GM12873 (cell line): ENCODE results near the gene SRSF9.

Experiments used
- TF ChIP-seq, protein P1 (sequence below): IDR thresholded peaks from 2 replicates; pipeline ENCODE4 v1.5.1; 2012; ENCODE audit warnings: low read depth, mild to moderate bottlenecking, moderate library complexity, low read length, control low read depth; ENCODE audit not compliant: insufficient read depth; ENCODE audit errors: missing control alignments

Gene SRSF9

GRCh38 chr12:120455302-120455701 is 14.2 kb downstream of the SRSF9 start:
- TF ChIP-seq, protein P1, sequence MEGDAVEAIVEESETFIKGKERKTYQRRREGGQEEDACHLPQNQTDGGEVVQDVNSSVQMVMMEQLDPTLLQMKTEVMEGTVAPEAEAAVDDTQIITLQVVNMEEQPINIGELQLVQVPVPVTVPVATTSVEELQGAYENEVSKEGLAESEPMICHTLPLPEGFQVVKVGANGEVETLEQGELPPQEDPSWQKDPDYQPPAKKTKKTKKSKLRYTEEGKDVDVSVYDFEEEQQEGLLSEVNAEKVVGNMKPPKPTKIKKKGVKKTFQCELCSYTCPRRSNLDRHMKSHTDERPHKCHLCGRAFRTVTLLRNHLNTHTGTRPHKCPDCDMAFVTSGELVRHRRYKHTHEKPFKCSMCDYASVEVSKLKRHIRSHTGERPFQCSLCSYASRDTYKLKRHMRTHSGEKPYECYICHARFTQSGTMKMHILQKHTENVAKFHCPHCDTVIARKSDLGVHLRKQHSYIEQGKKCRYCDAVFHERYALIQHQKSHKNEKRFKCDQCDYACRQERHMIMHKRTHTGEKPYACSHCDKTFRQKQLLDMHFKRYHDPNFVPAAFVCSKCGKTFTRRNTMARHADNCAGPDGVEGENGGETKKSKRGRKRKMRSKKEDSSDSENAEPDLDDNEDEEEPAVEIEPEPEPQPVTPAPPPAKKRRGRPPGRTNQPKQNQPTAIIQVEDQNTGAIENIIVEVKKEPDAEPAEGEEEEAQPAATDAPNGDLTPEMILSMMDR, result no peak

GRCh38 chr12:120453977-120454376 is 15.6 kb downstream of the SRSF9 start:
- TF ChIP-seq, protein P1, result peak; percentile 76

DNA sequence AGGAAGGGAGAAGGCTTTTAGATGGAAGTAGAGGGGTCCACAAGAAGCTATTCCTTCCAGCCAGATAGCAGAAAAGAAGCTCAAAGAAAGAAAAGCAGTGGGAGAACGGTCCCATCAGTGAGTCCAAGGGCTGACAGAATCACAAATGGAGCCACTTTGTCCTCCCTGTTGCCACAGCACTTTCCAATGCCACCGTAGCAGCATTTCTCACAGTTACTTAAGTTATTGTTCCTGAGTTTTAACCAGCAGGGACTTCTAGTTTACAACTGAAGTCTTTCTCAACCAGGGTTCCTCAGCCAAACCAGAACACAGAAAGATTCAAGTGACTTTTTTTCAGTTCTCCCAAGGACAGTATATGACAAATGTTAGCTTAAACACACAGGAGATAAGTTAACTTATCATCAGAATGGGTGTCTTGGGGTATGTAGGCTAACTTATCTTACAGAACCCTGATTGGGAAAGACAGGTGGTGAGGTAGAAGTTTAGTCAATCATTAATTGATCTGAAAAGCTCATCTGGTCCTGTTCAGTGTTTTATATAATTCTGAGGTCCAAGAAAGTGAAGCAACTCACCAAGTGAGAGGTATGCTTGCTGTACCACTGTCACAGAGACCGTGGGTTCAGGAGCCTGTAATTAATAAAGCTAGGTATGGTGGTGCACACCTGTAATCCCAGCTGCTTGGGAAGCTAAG is 16.3 kb downstream of the SRSF9 start:
- TF ChIP-seq, protein P1, result no peak

GRCh38 chr12:120447992-120448391 is 21.6 kb downstream of the SRSF9 start:
- TF ChIP-seq, protein P1, result no peak

GRCh38 chr12:120445911-120446843 is 23.4 kb downstream of the SRSF9 start, which contains the start of the genes GATC and TRIAP1:
Gene GATC, plus strand, starts transcription at chr12:120446444. Its CDS starts 37 bp downstream, at chr12:120446481.
Gene TRIAP1, minus strand, starts transcription at chr12:120446384. Its CDS starts 12 bp downstream, at chr12:120446372.
- TF ChIP-seq, protein P1, result no peak

DNA sequence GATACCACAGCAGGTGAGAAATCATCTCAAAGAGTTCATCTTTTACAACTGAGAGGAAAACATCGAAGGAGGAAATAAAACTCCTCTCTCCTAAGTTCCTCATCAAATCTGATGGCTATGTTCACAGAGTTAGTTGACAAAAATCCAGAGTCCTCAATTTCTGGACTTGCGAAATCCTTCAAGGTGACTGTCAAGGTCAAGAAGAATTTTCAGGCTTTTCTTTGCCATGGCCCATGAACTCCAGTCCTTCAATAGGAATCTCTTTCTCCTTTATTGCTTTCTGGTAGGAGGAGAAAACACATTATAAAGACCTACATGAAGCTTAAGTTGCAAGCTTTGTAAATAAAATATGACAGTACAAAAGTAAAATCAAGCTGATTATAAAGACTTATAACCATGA is 24.9 kb downstream of the SRSF9 start:
- TF ChIP-seq, protein P1, result no peak

- TF ChIP-seq, protein P1, result peak; percentile 78
These were observed 29.8 kb downstream of the SRSF9 start for GRCh38 chr12:120439646-120440247.
